GM19395 (cell line): ENCODE data around the gene CDCA7.
A peak's percentile ranks its signal among the peaks of the same experiment; 100 is the strongest.
"Not testable (repeated sequence)": the region's sequence is repeated elsewhere in the genome, so short reads cannot be mapped to it uniquely, and the experiment has no call there.

Experiments
- ATAC-seq: cut with Tn5 transposase; IDR thresholded peaks from one replicate; pipeline ENCODE4 v1.9.1; 2021; ENCODE audit warnings: mild to moderate bottlenecking, moderate library complexity; ENCODE audit not compliant: unreplicated experiment

The CDCA7 gene

DNA sequence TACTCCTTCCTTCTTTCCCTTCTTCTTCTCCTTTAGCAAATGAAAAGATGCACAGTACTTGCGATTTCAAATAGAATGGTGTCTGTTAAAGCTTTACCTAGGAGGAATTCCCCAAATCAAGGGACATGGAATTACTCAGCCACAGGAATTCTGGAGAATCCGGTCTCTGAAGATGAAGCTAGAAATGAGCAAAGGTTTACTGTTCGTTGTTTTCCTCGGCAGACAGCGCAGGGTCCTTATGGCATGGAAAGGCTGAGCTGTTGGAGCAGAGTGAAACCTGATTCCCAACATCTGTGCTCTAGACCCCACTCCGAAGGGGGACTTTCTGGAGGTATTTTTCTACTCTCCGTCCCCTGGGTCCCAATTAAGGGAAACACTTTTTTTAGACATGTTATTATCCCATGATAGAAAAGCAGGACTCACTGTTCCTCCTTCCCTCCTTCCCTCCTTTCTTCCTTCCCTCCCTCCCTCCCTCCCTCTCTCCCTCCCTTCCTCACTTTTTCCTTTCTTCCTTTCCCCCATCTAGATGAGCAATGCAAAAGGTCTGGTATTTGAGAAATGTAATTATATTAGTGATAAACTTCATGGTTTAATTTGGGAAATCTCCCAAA, 47.1 kb downstream of the CDCA7 start:
- ATAC-seq = no peak

DNA sequence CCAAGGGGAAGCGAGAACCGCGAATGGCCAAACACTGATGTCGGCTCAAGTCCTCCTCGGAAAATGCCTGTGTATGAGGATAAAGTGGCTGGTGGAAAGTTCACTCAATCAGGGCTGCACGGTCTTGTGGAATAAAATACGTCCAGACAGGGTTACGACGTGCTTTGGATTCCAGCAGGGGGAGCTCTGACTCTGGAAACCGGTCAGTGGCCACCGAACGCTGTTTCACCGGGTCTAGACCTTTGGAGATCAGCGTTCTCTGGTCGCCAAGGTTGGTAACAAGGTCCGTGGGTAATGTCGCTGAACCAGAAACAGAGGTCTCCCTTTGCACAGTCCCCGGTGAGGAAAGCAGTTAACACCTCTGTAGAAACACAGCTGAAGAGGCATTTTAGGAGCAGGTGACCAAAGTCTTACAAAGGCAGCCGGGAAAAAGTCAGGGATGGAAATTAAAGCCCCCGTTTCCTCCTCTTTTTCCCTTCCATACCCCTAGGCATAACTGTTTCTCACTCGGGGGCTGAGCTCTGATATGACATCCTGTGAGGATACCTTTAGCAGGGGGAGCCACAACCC, 47.8 kb downstream of the CDCA7 start:
- peak; percentile 70 for ATAC-seq

DNA sequence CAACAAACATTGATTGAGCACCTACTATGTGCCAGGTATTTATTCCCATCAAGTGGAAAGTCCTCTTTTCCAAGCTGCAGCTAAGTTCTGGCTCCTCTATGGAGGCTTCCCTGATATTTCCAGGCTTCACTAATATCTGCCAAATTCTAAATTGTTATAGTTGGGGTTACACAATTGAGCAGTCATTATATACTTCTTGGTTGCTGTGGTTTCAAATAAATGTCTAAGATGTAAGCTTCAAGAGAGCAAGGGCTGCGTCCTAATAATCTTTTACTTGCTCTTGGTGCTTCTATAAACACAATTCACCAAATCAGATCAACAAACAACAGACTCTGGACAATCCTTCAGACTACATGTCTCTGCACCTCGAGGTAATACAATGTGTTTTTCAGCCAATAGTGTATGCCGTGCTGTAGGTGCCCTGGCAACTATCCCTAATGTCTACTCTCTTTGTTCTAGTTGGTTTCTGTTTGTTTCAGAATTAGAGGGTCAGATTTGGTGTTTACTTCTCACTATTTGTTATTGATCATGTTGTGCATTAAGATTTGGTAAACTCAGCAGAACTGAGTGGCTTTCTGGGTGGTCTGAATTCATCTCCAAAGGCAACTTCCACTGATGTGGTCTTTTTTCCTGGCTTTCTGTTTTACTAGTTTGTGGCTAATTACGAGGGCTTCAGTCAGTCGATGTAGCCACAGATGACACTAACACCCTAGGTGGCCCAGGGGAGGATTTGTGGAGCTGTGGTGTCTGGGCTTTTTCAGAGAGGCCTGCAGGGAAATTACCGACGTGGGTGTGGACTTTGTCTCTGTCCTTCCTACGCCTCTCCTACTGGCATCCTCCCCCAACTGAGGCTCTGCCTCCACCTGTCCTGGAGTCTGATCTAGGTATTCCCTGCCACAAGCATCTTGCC, 50.4 kb downstream of the CDCA7 start:
- no peak for ATAC-seq

DNA sequence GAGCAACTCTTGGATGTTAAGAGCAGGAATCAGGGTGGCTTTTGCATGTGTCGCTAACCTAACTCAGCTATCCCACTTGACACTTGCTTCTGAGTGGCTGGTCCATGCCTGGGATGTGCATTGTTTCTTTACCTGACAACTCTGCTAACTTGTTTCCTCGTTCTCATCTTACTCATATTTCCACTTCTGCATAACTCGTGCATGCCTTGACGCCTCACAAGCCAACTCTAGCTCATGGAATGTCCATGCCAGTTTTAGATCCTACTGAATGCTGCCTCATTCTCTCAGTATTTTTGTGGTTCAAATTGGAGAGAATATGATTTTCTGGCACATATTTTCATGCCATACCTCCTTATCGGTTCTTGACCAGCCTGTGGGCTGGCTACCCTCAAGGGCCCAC, 52.5 kb downstream of the CDCA7 start:
- ATAC-seq = no peak

DNA sequence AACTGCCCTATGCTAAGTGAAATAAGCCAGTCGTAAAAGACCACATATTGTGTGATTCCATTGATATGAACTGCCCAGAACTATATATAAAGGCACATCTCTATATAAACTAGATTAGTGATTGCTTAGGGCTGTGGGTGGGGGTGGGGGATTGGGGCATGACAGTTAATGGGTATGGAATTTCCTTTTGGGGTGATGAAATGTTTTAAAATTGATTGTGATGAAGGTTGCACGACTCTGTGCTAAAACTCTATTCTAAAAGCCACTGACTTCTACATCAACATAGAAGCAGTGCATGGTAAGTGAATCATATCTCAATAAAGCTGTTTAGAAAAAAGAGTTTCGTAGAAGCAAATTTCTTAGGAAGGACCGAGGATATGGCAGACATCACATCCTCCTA, 53.0 kb downstream of the CDCA7 start:
- no peak for ATAC-seq

DNA sequence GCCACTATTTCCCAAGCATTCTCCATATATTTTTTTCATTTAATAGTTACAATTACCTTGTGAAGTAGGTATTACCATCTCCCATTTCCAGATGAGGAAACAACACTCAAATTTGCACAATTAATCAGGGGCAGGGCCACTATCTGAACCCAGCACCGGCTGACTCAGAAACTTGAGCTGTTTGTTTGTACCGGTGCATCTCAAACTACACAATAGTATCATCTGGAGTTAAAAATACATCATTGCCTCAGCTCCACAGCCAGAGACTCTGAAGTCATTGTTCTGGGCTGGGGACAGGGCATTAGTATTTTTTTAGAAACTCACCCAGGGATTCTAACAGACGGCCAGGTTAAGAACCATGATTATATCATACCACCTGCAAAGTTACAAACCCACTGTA, 55.9 kb downstream of the CDCA7 start:
- no peak for ATAC-seq

DNA sequence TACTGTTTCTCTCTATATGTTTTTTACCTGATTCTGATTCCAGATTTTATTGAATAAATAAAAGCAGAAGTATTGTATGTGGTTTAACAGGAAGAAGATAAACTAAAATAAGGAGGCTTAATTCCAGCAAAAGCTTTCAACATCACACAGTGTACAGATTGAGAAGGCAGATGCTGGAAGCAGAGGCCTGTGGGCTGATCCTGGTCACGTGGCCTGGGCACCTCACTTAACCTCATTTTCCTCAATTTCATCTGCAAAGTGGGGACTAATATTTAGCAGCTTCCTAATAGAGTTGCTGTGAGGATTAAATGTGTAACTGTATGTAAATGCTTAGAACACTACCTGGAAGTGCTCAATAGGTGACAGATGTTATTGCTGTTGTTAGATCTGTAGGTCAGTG, 58.0 kb downstream of the CDCA7 start:
- ATAC-seq = no peak

DNA sequence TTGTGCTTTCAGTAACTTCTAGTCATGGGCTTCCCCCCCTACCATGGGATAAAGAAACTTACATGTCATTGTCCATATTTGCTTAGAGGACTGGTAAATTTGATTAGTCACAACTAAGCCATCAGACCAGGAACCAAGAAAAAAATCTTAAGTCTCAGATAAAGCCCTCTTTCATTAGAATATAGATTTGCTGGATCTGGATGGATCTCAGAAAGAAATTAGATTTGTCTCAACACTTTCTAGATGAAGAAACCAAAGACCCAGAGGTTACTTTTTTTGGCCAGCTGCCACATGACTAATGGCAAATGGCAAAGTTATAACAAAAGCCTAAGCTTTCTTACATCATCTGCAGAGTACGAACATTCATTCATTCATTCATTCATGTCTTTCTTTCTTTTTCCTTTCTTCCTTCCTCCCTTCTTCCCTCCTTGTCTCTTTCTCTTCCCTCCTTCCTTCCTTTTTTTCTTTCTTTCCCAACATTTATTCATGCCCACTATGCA, 60.2 kb downstream of the CDCA7 start:
- ATAC-seq = no peak

DNA sequence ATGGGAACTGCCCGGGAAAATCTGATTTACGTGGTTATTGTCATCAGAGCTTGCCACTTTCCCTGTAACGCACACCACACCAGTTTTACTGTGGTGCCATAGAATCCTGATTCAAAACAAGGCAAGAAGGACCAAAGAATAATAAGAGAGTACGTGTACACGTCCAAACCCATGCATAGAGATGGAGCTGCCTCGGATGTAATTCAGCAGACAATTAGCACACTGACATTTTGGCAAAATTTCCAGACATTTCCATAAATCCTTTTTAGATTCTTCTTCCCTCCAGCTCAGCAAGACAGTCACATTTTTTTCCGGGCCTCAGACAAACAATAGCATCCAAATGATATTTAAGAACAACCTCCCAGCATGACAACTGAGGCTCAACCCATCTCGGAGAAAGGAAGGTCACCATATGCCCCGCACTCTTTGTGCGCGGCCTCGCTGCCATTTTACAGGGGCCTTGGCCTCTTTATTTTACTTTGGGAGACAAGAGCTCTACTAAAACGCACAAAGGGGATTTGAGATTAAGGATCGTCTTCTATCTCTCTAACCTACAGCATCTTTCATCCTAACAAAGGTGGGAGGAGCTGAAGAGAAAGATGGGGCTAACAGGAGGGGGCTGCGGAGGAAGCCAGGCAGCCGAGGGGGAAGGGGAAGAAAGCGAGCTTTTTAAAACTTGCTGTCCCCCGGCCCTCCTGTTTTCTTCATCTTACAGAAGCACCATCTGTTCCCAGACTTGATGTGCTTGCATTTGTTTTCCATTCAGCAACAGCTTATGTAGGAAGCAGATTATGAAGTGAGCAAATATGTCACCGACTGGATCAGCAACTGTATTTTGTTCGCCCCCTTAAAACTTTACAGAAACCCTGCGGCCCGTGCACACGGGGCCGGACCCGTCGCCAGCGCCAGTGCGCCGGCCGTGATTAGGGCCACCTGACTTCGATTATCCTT, 61.0 kb downstream of the CDCA7 start:
- no peak for ATAC-seq

DNA sequence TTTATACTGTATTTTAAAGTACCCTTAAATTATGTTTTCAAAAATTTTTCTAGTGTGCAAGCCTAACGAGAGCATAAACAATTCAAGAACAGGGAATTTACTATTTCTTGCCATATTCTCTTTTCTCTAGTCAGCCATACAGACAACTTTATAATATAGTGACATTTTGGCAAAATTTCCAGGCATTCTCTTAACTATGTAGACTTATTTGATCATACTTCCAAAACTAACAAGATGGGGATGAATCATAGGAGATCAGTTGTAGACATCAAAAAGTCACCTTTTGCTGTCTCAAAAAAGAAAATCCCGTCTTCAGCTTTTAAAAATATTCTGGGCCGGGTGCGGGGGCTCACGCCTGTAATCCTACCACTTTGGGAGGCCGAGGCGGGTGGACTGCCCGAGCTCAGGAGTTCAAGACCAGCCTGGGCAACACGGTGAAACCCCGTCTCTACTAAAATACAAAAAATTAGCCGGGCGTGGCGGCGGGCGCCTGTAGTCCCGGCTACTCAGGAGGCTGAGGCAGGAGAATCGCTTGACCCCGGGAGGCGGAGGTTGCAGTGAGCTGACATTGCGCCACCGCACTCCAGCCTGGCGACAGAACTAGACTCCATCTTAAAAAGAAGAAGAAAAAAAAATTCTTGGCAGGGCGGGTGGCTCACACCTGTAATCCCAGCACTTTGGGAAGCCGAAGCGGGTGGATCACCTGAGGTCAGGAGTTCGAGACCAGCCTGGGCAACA, 61.9 kb downstream of the CDCA7 start:
- not testable (repeated sequence) for ATAC-seq

DNA sequence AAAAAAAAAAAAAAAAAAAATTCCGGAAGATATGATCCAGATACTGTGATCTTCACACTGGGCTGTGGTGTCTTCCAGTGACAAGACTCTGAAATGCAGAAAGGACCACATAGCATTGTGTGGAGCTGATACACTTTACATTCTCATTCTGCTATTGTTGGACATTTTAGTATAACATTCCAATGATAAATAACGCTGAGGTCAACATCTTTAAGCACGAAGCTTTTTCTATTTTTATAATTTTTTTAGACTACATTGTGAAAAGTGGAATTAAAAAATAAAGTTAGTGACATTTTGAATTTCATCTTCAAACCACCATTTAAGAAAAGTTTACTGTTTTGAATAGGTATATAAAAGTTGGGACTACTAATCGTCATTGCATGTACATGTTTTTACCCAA, 62.7 kb downstream of the CDCA7 start:
- ATAC-seq = no peak

DNA sequence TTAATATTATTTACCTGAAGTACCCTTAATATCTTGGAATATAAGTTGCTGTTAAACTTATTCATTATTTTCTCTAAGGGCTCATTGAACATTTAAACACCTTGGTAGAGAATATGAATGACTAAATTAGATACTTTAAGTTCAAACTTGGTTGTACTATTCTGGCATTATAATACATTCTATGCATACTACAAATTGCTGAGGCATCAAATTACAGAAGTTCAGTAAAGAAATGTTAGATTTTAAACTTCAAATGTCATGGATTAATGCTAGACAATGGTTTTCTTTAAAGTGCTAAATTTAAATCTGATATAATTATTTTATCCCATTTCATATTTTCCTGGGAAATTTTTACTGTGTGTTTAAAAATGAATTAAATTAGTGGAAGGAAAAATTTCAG, 63.1 kb downstream of the CDCA7 start:
- no peak for ATAC-seq
